Measurements from ENCODE around the gene TBL3.

DNA sequence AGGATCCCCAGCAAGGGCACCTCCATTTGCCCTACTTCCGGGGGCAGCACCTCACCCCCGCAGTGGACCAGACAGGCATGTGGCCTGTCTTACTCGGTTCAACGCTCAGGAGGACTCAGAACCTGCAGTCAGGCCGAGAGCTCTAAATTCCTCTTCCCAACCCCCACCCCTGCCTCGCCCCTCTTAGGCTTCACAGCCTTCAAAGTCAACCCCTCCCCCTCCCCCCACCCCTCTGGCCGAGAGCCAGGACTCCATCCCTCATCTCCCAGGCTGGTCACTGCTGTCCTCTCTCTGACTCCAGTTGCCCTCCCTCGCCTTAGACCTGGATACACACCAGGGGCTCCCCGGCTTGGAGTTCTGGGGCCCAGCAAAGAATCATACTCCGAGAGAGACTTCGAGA lies 45.6 kb upstream of the TBL3 start:
- TF ChIP-seq TAF1 (IDR thresholded peaks at IDR 0.05; ENCODE audit: borderline replicate concordance, insufficient read depth, low read length) (no peak), SIN3A (IDR thresholded peaks at IDR 0.05; ENCODE audit: borderline replicate concordance, insufficient read depth, low read length) (no peak), POLR2AphosphoS5 (IDR thresholded peaks at IDR 0.05; ENCODE audit: low read depth, low read length) (no peak), FOXP2 (optimal IDR thresholded peaks at IDR 0.05; ENCODE audit: borderline replicate concordance, extremely low read depth, extremely low read length, insufficient read depth) (no peak)
